Lung (tissue), 12 donors: ENCODE measurements around the gene SPATS2L. TPM values are rescaled to one million over a fixed set of nuclear protein-coding genes. Genes with fewer than 3 reads are reported as not detected.
A peak's percentile ranks its signal among the peaks of the same experiment; 100 is the strongest.

ENCODE experiments used
- ATAC-seq: fragments of 200-7000 bp; cut with Tn5 transposase; one replicate; pipeline ENCODE4 v1.9.1; 2020; ENCODE audit warnings: moderate number of reproducible peaks; ENCODE audit not compliant: insufficient read depth, low FRiP score
- DNase-seq, 3 donors: peaks; one replicate each; pipeline ENCODE4 v3.0.0-alpha.2; 2013 to 2017
- H3K27ac ChIP-seq, 2 donors: one replicate each; pipeline ENCODE4 v1.5.1; 2013; ENCODE audit warnings: mild to moderate bottlenecking in 2 of 2, moderate library complexity in 2 of 2, control low read depth in 1 of 2, inconsistent platforms in 1 of 2, low read depth in 1 of 2, low read length in 1 of 2
- H3K27me3 ChIP-seq, 3 donors: one replicate each; pipeline ENCODE4 v1.5.1; 2013; ENCODE audit warnings: low read length in 2 of 3; ENCODE audit not compliant: control insufficient read depth in 3 of 3, insufficient read depth in 3 of 3
- H3K36me3 ChIP-seq, 4 donors: one replicate each; pipeline ENCODE4 v1.5.1; 2013; ENCODE audit warnings: low read length in 4 of 4, mild to moderate bottlenecking in 1 of 4, moderate library complexity in 1 of 4; ENCODE audit not compliant: control insufficient read depth in 4 of 4, insufficient read depth in 4 of 4
- H3K4me1 ChIP-seq, 5 donors: one replicate each; pipeline ENCODE4 v1.5.1; 2013; ENCODE audit warnings: low read length in 5 of 5, mild to moderate bottlenecking in 2 of 5, moderate library complexity in 1 of 5; ENCODE audit not compliant: control insufficient read depth in 5 of 5, insufficient read depth in 5 of 5
- H3K4me3 ChIP-seq: one replicate; pipeline ENCODE4 v1.5.1; 2013; ENCODE audit warnings: mild to moderate bottlenecking, control low read depth, moderate library complexity
- H3K9ac ChIP-seq, 2 donors: one replicate each; pipeline ENCODE4 v1.5.1; 2013; ENCODE audit warnings: low read length in 2 of 2, control low read depth in 1 of 2; ENCODE audit not compliant: insufficient read depth in 1 of 2
- H3K9me3 ChIP-seq, 4 donors: one replicate each; pipeline ENCODE4 v1.5.1; 2013; ENCODE audit warnings: low read length in 3 of 4, mild to moderate bottlenecking in 1 of 4, moderate library complexity in 1 of 4; ENCODE audit not compliant: control insufficient read depth in 4 of 4, insufficient read depth in 3 of 4
- WGBS, 2 donors: extraction: QIAGEN DNeasy Blood & Tissue Kit; methylation state at CpG; one replicate each; pipeline ENCODE4 v1.1.7; 2013; 5-methylcytosine and 5-hydroxymethylcytosine counted together
- polyA plus RNA-seq, 2 donors: library from polyadenylated mRNA; stranded (reverse); fragments of 200-250 nt; gene quantifications; one replicate each; pipeline ENCODE4 v1.2.1, GENCODE V29; 2013
- total RNA-seq, 2 donors: library from RNA; depleted of rRNA in 1 of 2; stranded (reverse); fragments of >200 nt in 1 of 2; gene quantifications; one replicate each; pipeline ENCODE4 v1.2.1, GENCODE V29; 2014 to 2021
- TF ChIP-seq, protein P1 (sequence below): IDR thresholded peaks from 2 replicates; pipeline ENCODE4 v1.5.1; 2012; ENCODE audit warnings: mild to moderate bottlenecking; ENCODE audit errors: control extremely low read depth, extremely low read depth
- donor health status: control.
- donor health status: control.
- donor health status: Bipolar disorder and iron deficiency.
- donor health status: healthy.
- donor health status: DM: yes; HTN: yes; CAD: no.

SPATS2L gene
- total and polyA plus RNA-seq, 4 donors, result 30.5 to 96.8 (median 57.2) TPM

GRCh38 chr2:200406379-200406778 lies 99.9 kb downstream of the SPATS2L start:
- 36 to 42% methylated on average over 2 of the region's 2 CpGs for WGBS, 2 donors
- ATAC-seq, result no peak

GRCh38 chr2:200408428-200409316 lies 102.2 kb downstream of the SPATS2L start:
- Histone ChIP-seq H3K9ac (no peak overlapping the region), H3K36me3 (no peaks in the 10 kb centered on the region), H3K4me3 (no peak overlapping the region), H3K4me1 (peaks cover 4 to 35% (median 15%) of the 10 kb centered on the region in 5 donors), H3K27me3 (no peaks in the 10 kb centered on the region), H3K9me3 (no peaks in the 10 kb centered on the region), H3K27ac (peak overlapping the region; percentile 14 to 26)
- 85 to 91% methylated on average over 19 of the region's 19 CpGs for WGBS, 2 donors
- TF ChIP-seq, protein P1, sequence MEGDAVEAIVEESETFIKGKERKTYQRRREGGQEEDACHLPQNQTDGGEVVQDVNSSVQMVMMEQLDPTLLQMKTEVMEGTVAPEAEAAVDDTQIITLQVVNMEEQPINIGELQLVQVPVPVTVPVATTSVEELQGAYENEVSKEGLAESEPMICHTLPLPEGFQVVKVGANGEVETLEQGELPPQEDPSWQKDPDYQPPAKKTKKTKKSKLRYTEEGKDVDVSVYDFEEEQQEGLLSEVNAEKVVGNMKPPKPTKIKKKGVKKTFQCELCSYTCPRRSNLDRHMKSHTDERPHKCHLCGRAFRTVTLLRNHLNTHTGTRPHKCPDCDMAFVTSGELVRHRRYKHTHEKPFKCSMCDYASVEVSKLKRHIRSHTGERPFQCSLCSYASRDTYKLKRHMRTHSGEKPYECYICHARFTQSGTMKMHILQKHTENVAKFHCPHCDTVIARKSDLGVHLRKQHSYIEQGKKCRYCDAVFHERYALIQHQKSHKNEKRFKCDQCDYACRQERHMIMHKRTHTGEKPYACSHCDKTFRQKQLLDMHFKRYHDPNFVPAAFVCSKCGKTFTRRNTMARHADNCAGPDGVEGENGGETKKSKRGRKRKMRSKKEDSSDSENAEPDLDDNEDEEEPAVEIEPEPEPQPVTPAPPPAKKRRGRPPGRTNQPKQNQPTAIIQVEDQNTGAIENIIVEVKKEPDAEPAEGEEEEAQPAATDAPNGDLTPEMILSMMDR, result no peak
- DNase-seq (no peak), ATAC-seq (no peak)

More at GRCh38 chr2:200406379-200406778, 99.9 kb downstream of the SPATS2L start:
- no peaks in the 10 kb centered on the region for H3K27me3 ChIP-seq
- TF ChIP-seq, protein P1, result no peak
- H3K36me3 ChIP-seq, result peaks cover 0 to 1% (median 0%) of the 10 kb centered on the region in 4 donors
- peak overlapping the region; percentile 82 to 83 for H3K27ac ChIP-seq
- H3K9me3 ChIP-seq, result no peaks in the 10 kb centered on the region
- peak in 2 of 3 donors; percentile 55 to 67 for DNase-seq
- H3K4me3 ChIP-seq, result no peak overlapping the region
- no peak overlapping the region for H3K9ac ChIP-seq
- H3K4me1 ChIP-seq, result peaks cover 4 to 39% (median 15%) of the 10 kb centered on the region in 5 donors

- no peak overlapping the region for H3K9ac ChIP-seq
- peaks cover 0 to 2% (median 1%) of the 10 kb centered on the region in 4 donors for H3K36me3 ChIP-seq
- peaks cover 0 to 11% (median 2%) of the 10 kb centered on the region in 5 donors for H3K4me1 ChIP-seq
- no peaks in the 10 kb centered on the region for H3K27me3 ChIP-seq
- TF ChIP-seq, protein P1, result no peak
- no peak overlapping the region for H3K4me3 ChIP-seq
- DNase-seq, result peak in 2 of 3 donors; percentile 31 to 63
- no peaks in the 10 kb centered on the region for H3K9me3 ChIP-seq
- H3K27ac ChIP-seq, result no peak overlapping the region
- peak; percentile 49 for ATAC-seq
Measured at GRCh38 chr2:200411831-200412230, 105.3 kb downstream of the SPATS2L start.
